Dendritic cell treated with granulocyte-macrophage colony-stimulating factor and Interleukin-4, amounts not matched to agents 40 ng/mL and 50 ng/mL, for 4 days (primary cell): ENCODE data around the gene C1GALT1.

Experiments used
- H3K27ac Mint-ChIP-seq: one replicate; pipeline ENCODE4 v1.8.0; 2022; ENCODE audit warnings: mild to moderate bottlenecking, mixed read lengths
- H3K27me3 Mint-ChIP-seq: one replicate; pipeline ENCODE4 v1.8.0; 2022; ENCODE audit warnings: mild to moderate bottlenecking, mixed read lengths
- H3K36me3 Mint-ChIP-seq: one replicate; pipeline ENCODE4 v1.8.0; 2022; ENCODE audit warnings: low read depth, mixed read lengths
- H3K4me1 Mint-ChIP-seq: one replicate; pipeline ENCODE4 v1.8.0; 2022; ENCODE audit warnings: low read depth, mixed read lengths
- H3K4me3 Mint-ChIP-seq: one replicate; pipeline ENCODE4 v1.8.0; 2022; ENCODE audit warnings: mild to moderate bottlenecking, moderate library complexity, mixed read lengths
- H3K9me3 Mint-ChIP-seq: one replicate; pipeline ENCODE4 v1.8.0; 2022; ENCODE audit warnings: mixed read lengths
- intact Hi-C: fragments of 100-400 bp; cut with micrococcal nuclease; formaldehyde crosslinking; loops from one replicate; pipeline ENCODE4 v1.15.0; 2022

C1GALT1 gene

GRCh38 chr7:7247658-7248057, 65.3 kb downstream of the C1GALT1 start:
- Mint-ChIP-seq H3K9me3 (no peaks in the 10 kb centered on the region), H3K27ac (no peak overlapping the region), H3K4me3 (no peak overlapping the region), H3K27me3 (no peaks in the 10 kb centered on the region), H3K36me3 (peaks cover 2% of the 10 kb centered on the region), H3K4me1 (peaks cover 26% of the 10 kb centered on the region)
- intact Hi-C loops, result no loop called here

GRCh38 chr7:7249814-7250213, 67.5 kb downstream of the C1GALT1 start:
- no peaks in the 10 kb centered on the region for H3K27me3 Mint-ChIP-seq
- H3K9me3 Mint-ChIP-seq, result no peaks in the 10 kb centered on the region
- H3K36me3 Mint-ChIP-seq, result no peaks in the 10 kb centered on the region
- no peak overlapping the region for H3K4me3 Mint-ChIP-seq
- H3K27ac Mint-ChIP-seq, result no peak overlapping the region
- intact Hi-C loops, result loop anchor here (5.0 to 10.0 kb wide), 2 partner anchors 68 to 315 kb away; partner anchors contain the start of genes C1GALT1 and MIOS
- H3K4me1 Mint-ChIP-seq, result peaks cover 23% of the 10 kb centered on the region

GRCh38 chr7:7251742-7252141, 69.4 kb downstream of the C1GALT1 start:
- H3K27ac Mint-ChIP-seq, result peak overlapping the region; percentile 64
- no peaks in the 10 kb centered on the region for H3K36me3 Mint-ChIP-seq
- no peaks in the 10 kb centered on the region for H3K27me3 Mint-ChIP-seq
- H3K4me1 Mint-ChIP-seq, result peaks cover 26% of the 10 kb centered on the region
- no peaks in the 10 kb centered on the region for H3K9me3 Mint-ChIP-seq
- H3K4me3 Mint-ChIP-seq, result no peak overlapping the region
- intact Hi-C loops, result loop anchor here (5.0 to 10.0 kb wide), 2 partner anchors 69 to 313 kb away; partner anchors contain the start of genes C1GALT1 and MIOS

- no peaks in the 10 kb centered on the region for H3K27me3 Mint-ChIP-seq
- H3K27ac Mint-ChIP-seq, result no peak overlapping the region
- peaks cover 37% of the 10 kb centered on the region for H3K4me1 Mint-ChIP-seq
- no peaks in the 10 kb centered on the region for H3K36me3 Mint-ChIP-seq
- H3K4me3 Mint-ChIP-seq, result no peak overlapping the region
- no peaks in the 10 kb centered on the region for H3K9me3 Mint-ChIP-seq
- intact Hi-C loops, result loop anchor here (5.0 to 10.0 kb wide), 2 partner anchors 72 to 310 kb away; partner anchors contain the start of genes C1GALT1 and MIOS
Observed at GRCh38 chr7:7254319-7254718, 72.0 kb downstream of the C1GALT1 start.

- H3K36me3 Mint-ChIP-seq, result no peaks in the 10 kb centered on the region
- H3K4me1 Mint-ChIP-seq, result peaks cover 42% of the 10 kb centered on the region
- H3K27ac Mint-ChIP-seq, result no peak overlapping the region
- no peak overlapping the region for H3K4me3 Mint-ChIP-seq
- no peaks in the 10 kb centered on the region for H3K9me3 Mint-ChIP-seq
- no peaks in the 10 kb centered on the region for H3K27me3 Mint-ChIP-seq
- intact Hi-C loops, result loop anchor here (5.0 to 10.0 kb wide), 2 partner anchors 73 to 310 kb away; partner anchors contain the start of genes C1GALT1 and MIOS
Observed at GRCh38 chr7:7254908-7255307, 72.6 kb downstream of the C1GALT1 start.

GRCh38 chr7:7256731-7257274, 74.5 kb downstream of the C1GALT1 start:
- intact Hi-C loops, result loop anchor here (10.0 kb wide), 1 partner anchor 308 kb away; the partner anchor contains the start of gene MIOS
- H3K27me3 Mint-ChIP-seq, result no peaks in the 10 kb centered on the region
- peaks cover 38% of the 10 kb centered on the region for H3K4me1 Mint-ChIP-seq
- no peak overlapping the region for H3K4me3 Mint-ChIP-seq
- H3K36me3 Mint-ChIP-seq, result no peaks in the 10 kb centered on the region
- H3K27ac Mint-ChIP-seq, result peak overlapping the region; percentile 78
- no peaks in the 10 kb centered on the region for H3K9me3 Mint-ChIP-seq

GRCh38 chr7:7257899-7258692, 75.8 kb downstream of the C1GALT1 start:
- H3K27ac Mint-ChIP-seq, result peak overlapping the region; percentile 78
- intact Hi-C loops, result loop anchor here (10.0 kb wide), 1 partner anchor 307 kb away; the partner anchor contains the start of gene MIOS
- peaks cover 27% of the 10 kb centered on the region for H3K4me1 Mint-ChIP-seq
- H3K36me3 Mint-ChIP-seq, result no peaks in the 10 kb centered on the region
- H3K4me3 Mint-ChIP-seq, result no peak overlapping the region
- no peaks in the 10 kb centered on the region for H3K27me3 Mint-ChIP-seq
- no peaks in the 10 kb centered on the region for H3K9me3 Mint-ChIP-seq

- H3K27ac Mint-ChIP-seq, result no peak overlapping the region
- H3K4me3 Mint-ChIP-seq, result no peak overlapping the region
- intact Hi-C loops, result no loop called here
- peaks cover 29% of the 10 kb centered on the region for H3K4me1 Mint-ChIP-seq
- no peaks in the 10 kb centered on the region for H3K27me3 Mint-ChIP-seq
- H3K9me3 Mint-ChIP-seq, result no peaks in the 10 kb centered on the region
- H3K36me3 Mint-ChIP-seq, result no peaks in the 10 kb centered on the region
Observed at GRCh38 chr7:7261863-7262262, 79.5 kb downstream of the C1GALT1 start.

GRCh38 chr7:7263297-7264230, 81.2 kb downstream of the C1GALT1 start:
- intact Hi-C loops, result no loop called here
- H3K4me1 Mint-ChIP-seq, result peaks cover 26% of the 10 kb centered on the region
- H3K9me3 Mint-ChIP-seq, result no peaks in the 10 kb centered on the region
- no peaks in the 10 kb centered on the region for H3K36me3 Mint-ChIP-seq
- H3K27ac Mint-ChIP-seq, result no peak overlapping the region
- H3K27me3 Mint-ChIP-seq, result no peaks in the 10 kb centered on the region
- no peak overlapping the region for H3K4me3 Mint-ChIP-seq

- intact Hi-C loops, result no loop called here
Observed at GRCh38 chr7:7264306-7265040, 82.1 kb downstream of the C1GALT1 start.

GRCh38 chr7:7265081-7266075, 83.0 kb downstream of the C1GALT1 start:
- Mint-ChIP-seq H3K36me3 (no peaks in the 10 kb centered on the region), H3K27me3 (no peaks in the 10 kb centered on the region), H3K4me3 (no peak overlapping the region), H3K4me1 (peaks cover 16% of the 10 kb centered on the region), H3K9me3 (no peaks in the 10 kb centered on the region), H3K27ac (no peak overlapping the region)
- intact Hi-C loops, result no loop called here

More at GRCh38 chr7:7264306-7265040, 82.1 kb downstream of the C1GALT1 start:
- no peaks in the 10 kb centered on the region for H3K27me3 Mint-ChIP-seq
- H3K4me1 Mint-ChIP-seq, result peaks cover 24% of the 10 kb centered on the region
- no peak overlapping the region for H3K4me3 Mint-ChIP-seq
- H3K27ac Mint-ChIP-seq, result no peak overlapping the region
- H3K36me3 Mint-ChIP-seq, result no peaks in the 10 kb centered on the region
- H3K9me3 Mint-ChIP-seq, result no peaks in the 10 kb centered on the region

GRCh38 chr7:7266257-7266881, 84.0 kb downstream of the C1GALT1 start:
- Mint-ChIP-seq H3K27ac (no peak overlapping the region), H3K9me3 (no peaks in the 10 kb centered on the region), H3K4me3 (no peak overlapping the region), H3K36me3 (no peaks in the 10 kb centered on the region), H3K4me1 (peaks cover 12% of the 10 kb centered on the region), H3K27me3 (no peaks in the 10 kb centered on the region)
- intact Hi-C loops, result no loop called here
